SU-DHL-6 (cell line): ENCODE measurements around the gene FADS3.

Experiments
- EZH2phosphoT487 ChIP-seq: fragments of 200-600 bp; sonication (generic), shearing (Covaris generic); conservative IDR thresholded peaks from 2 replicates; pipeline ENCODE4 v1.6.1; 2018; ENCODE audit warnings: mild to moderate bottlenecking, antibody characterized with exemption, low read length, moderate library complexity, mixed read lengths
- TF ChIP-seq, protein P1 (sequence below): fragments of 200-600 bp; sonication (generic); IDR thresholded peaks from one replicate; pipeline ENCODE4 v1.5.1; 2017; ENCODE audit warnings: antibody characterized with exemption, mild to moderate bottlenecking, low read length, moderate library complexity; ENCODE audit not compliant: insufficient read depth, poor library complexity, severe bottlenecking

DNA sequence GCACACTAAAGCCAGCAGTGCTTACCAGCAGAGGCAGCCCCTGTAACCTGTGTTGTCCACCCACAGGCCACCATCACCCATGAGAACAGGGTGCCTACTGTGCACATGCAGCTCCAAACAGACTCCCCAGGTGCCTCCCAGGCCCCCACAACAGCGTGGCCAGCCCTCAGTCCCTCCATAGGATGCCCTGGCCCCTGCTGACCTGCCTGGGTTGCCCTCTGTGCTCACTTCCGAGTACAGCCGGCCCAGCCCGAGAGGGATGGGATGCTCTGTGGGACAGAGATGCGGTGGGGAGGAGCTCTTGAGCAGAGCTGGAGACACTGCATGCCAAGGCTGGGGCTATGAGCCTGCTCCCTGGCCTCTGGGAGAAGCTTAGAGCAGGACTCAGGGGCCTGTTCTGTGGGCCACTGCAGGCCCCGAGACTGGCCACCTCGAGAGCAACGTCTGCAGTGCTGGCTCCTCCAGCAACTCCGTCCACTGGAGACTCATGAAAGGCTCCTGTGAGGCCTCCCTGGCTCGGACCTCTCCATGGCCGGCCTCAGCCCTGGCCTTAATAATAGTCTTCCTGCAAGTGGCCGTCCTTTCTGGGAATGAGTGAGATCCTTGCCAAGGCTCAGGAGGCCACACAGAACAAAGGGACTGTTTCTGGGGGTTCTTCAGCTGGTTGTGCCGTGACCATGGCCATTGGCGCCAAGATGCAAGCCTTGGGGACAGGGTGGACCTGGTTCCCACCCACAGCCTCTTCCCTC, 36.2 kb downstream of the FADS3 start:
- TF ChIP-seq, protein P1, sequence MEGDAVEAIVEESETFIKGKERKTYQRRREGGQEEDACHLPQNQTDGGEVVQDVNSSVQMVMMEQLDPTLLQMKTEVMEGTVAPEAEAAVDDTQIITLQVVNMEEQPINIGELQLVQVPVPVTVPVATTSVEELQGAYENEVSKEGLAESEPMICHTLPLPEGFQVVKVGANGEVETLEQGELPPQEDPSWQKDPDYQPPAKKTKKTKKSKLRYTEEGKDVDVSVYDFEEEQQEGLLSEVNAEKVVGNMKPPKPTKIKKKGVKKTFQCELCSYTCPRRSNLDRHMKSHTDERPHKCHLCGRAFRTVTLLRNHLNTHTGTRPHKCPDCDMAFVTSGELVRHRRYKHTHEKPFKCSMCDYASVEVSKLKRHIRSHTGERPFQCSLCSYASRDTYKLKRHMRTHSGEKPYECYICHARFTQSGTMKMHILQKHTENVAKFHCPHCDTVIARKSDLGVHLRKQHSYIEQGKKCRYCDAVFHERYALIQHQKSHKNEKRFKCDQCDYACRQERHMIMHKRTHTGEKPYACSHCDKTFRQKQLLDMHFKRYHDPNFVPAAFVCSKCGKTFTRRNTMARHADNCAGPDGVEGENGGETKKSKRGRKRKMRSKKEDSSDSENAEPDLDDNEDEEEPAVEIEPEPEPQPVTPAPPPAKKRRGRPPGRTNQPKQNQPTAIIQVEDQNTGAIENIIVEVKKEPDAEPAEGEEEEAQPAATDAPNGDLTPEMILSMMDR: no peak
- TF ChIP-seq EZH2phosphoT487: no peak
